Motor neuron (in vitro differentiated cells): ENCODE results near the gene BPIFB3. TPM values are rescaled to one million over a fixed set of nuclear protein-coding genes. Genes with fewer than 3 reads are reported as not detected.

ENCODE experiments used
- ATAC-seq, 8 experiments: fragments of 200-7000 bp; cut with Tn5 transposase; replicated peaks in 6 of 8; 2 replicates each; pipeline ENCODE4 v1.8.0; 2021; ENCODE audit warnings: mild to moderate bottlenecking in 8 of 8, moderate library complexity in 8 of 8
- H3K27ac ChIP-seq, 2 donors: fragments of 250-450 bp; sonication (Bioruptor Pico); 2 replicates each; pipeline ENCODE4 v1.9.0; 2021; ENCODE audit warnings: antibody characterized with exemption in 2 of 2, mild to moderate bottlenecking in 2 of 2, moderate library complexity in 1 of 2
- H3K4me1 ChIP-seq, 2 donors: fragments of 250-450 bp; sonication (Bioruptor Pico); replicated peaks in 1 of 2; 2 replicates each; pipeline ENCODE4 v1.6.1; 2021; ENCODE audit warnings: antibody characterized with exemption in 2 of 2, mild to moderate bottlenecking in 2 of 2, moderate library complexity in 1 of 2
- H3K4me3 ChIP-seq, 5 donors: fragments of 250-450 bp; sonication (Bioruptor Pico); 2 replicates each; pipeline ENCODE4 v1.9.0; 2021; ENCODE audit warnings: antibody characterized with exemption in 5 of 5, mild to moderate bottlenecking in 5 of 5, moderate library complexity in 4 of 5
- WGBS, 10 experiments: fragments of 450-650 bp; shearing (Covaris generic); methylation state at CpG; one replicate each; pipeline ENCODE4 v1.0.0; 2022; 5-methylcytosine and 5-hydroxymethylcytosine counted together
- in situ Hi-C, 9 experiments: fragments of 400-800 bp; cut with MboI; loops; one replicate each; pipeline ENCODE4 v1.15.0; 2021; ENCODE audit warnings: low sequenced_read_pairs in 9 of 9, low pct_unique_long_range_greater_than_20kb in 2 of 9; ENCODE audit not compliant: unreplicated experiment in 9 of 9
- total RNA-seq, 8 experiments: library from RNA; unstranded; fragments of 300-600 nt; gene quantifications; 2 replicates each; pipeline versions ENCODE4 v1.2.3 to v1.2.4, GENCODE V29; 2022

The BPIFB3 gene
- total RNA-seq, 8 experiments from 2014 or later, result not detected

DNA sequence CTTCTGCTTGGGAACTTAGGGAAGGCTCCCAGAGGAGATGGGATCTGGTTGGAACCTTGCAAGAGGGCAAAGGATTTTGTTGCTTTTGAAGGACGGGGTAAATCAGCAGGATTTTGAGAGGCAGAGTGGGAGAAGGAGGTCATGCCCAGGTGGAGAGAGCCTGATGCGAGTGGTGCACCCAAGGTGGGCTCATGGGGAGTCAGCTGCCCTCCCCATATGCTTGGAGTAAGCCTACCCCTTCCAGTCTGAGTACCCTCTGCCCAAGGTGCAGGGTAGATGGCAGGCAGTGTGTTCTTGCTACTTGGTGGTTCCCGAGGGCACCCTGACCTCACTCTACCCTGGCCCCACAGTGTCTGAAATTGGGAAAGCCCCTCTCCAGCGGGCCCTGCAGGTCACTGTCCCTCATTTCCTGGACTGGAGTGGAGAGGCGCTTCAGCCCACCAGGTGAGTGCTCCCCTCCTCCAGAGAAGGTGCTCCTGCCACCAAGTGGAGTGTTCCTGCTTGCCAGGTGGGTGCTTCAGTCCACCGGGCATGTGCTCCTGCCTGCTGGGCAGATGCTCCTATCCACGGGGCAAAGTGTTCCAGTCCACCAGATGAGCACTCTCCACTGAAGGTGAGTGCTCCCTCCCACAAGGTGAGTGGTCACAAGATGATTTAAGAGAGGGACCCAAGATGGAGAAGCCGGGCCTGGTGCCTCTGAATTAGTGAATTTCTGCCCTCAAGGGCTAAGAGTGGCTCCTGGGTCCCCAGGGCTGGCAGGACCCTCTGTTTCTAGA, 42.8 kb upstream of the BPIFB3 start:
- in situ Hi-C loops, result no loop called here
- 5 to 100% (median 77%) methylated on average over 1 to 6 of the region's 8 CpGs; no CpG with 5 or more reads in 5 of the 10 experiments for WGBS, 10 experiments
- H3K4me3 ChIP-seq, result no peak overlapping the region
- no peak for ATAC-seq
- peaks cover 0 to 8% of the 10 kb centered on the region in 2 donors for H3K4me1 ChIP-seq
- H3K27ac ChIP-seq, result no peak overlapping the region

- Histone ChIP-seq H3K4me1 (peaks cover 0 to 8% of the 10 kb centered on the region in 2 donors), H3K27ac (no peak overlapping the region), H3K4me3 (no peak overlapping the region)
- in situ Hi-C loops, result no loop called here
- no peak for ATAC-seq
- WGBS, 10 experiments, result 5 to 80% (median 71%) methylated on average over 1 to 11 of the region's 15 CpGs; no CpG with 5 or more reads in 1 of the 10 experiments
Measured at GRCh38 chr20:33012327-33013189, 41.1 kb upstream of the BPIFB3 start.

DNA sequence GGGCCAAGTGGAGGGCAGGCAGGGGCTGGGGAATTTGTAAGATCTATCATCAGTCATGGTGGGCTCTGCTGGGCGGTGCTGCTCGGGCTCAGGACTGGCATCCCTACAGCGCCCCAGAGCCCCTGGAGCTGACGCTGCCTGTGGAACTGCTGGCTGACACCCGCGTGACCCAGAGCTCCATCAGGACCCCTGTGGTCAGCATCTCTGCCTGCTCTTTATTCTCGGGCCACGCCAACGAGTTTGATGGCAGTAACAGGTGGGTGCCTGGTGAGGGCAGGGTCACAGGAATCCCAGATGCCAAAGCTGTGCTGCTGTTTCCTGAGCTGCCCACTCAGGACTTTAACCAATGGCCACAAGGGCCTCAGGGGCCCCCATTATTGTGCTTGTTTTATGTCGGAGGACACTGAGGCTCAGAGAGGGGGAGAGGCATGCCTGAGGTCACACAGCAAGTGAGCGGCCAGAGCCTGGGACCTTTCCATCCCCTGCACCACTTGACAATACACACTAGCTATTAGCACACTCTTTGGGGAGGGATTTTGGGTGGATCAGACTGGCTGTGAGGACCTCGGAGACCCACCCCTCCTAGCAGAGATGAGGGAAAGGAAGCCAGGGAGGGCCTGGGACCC, 39.9 kb upstream of the BPIFB3 start:
- Histone ChIP-seq H3K4me1 (peaks cover 0 to 8% of the 10 kb centered on the region in 2 donors), H3K27ac (no peak overlapping the region), H3K4me3 (no peak overlapping the region)
- in situ Hi-C loops, result no loop called here
- 28 to 83% (median 78%) methylated on average over 1 to 6 of the region's 12 CpGs; no CpG with 5 or more reads in 5 of the 10 experiments for WGBS, 10 experiments
- no peak for ATAC-seq

GRCh38 chr20:33014336-33015113, 39.2 kb upstream of the BPIFB3 start:
- WGBS, 10 experiments, result 13 to 80% (median 60%) methylated on average over 1 to 5 of the region's 16 CpGs; no CpG with 5 or more reads in 3 of the 10 experiments
- peaks cover 0 to 8% of the 10 kb centered on the region in 2 donors for H3K4me1 ChIP-seq
- no peak overlapping the region for H3K4me3 ChIP-seq
- ATAC-seq, result peak in 4 of 8 experiments; percentile 24 to 61 (median 50)
- in situ Hi-C loops, result no loop called here
- H3K27ac ChIP-seq, result no peak overlapping the region

GRCh38 chr20:33015114-33015484, 38.6 kb upstream of the BPIFB3 start:
- Histone ChIP-seq H3K27ac (no peak overlapping the region), H3K4me3 (no peak overlapping the region), H3K4me1 (peaks cover 0 to 8% of the 10 kb centered on the region in 2 donors)
- in situ Hi-C loops, result no loop called here
- ATAC-seq, result no peak
- WGBS, 10 experiments, result 0 to 85% (median 77%) methylated on average over 1 to 9 of the region's 10 CpGs; no CpG with 5 or more reads in 4 of the 10 experiments

DNA sequence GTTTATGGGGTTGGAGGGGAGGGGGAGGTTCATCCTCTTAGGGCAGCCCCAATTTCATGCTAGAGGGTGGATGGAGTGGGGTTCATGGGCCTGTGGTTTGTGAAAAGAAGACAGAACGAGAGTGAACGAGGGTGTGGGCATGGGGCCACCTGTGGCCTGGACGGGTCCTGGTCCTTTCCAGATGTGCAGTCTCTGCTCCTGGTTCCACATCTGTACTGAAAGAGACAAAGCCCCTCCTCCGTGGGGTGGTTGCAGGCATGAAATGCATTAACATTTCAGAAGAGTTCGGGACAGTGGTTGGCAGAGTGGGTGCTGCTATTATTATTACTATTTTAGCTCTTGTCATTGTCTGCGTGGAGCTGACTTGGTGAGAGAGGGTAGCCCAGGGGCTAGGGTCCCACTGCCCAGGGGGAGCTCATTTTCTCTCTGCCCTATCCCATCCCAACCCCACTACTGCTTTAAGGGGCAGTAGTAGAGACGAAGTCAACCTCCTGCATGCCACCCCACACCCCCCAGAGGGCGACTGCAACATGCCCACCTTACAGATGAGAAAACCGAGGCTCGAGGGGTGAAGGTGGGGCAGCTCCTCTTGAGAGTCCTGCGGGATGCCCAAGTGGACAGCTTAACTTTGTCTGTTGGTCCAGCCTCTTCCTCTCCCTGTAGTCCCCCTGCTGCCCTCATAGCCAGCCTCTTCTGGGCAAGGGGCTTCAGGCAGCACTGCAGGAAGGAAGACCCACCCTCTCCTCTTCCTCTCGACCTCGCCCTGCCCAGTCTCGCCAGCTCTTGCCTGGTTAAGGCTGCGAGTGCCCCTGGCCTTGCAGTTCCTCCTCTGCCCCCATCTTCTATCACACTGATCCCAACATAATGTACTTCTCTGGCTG, 37.8 kb upstream of the BPIFB3 start:
- Histone ChIP-seq H3K4me1 (peaks cover 0 to 8% of the 10 kb centered on the region in 2 donors), H3K4me3 (no peak overlapping the region), H3K27ac (no peak overlapping the region)
- in situ Hi-C loops, result no loop called here
- WGBS, 10 experiments, result 0 to 80% (median 51%) methylated on average over 1 to 4 of the region's 15 CpGs; no CpG with 5 or more reads in 4 of the 10 experiments
- no peak for ATAC-seq

DNA sequence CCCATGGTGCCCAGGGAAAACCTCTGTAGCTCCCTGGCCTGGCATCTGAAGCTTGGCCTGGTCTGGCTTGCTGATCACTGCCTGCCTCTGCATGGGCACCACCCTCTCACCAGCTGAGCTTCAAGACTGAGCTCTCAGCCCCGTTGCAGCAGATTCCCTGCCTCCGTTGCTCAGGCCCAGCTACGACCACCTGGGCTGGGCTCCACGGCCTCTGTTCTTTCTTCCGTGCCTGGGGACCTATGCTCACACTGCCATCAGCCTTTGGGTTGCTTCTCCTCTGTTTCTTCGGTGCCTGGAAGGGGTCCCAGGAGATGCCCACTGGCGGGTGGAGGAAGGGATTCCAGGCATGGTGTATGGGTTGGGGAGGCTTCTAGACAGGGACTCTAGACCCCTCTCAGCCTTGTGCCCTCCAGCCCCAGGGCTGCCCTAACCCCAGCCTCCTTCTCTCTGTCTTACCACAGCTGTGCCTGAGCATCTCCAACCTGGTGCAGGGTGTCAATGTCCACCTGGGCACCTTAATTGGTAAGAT, 37.1 kb upstream of the BPIFB3 start:
- H3K4me1 ChIP-seq, result peaks cover 0 to 8% of the 10 kb centered on the region in 2 donors
- no peak for ATAC-seq
- in situ Hi-C loops, result no loop called here
- WGBS, 10 experiments, result 0 to 62% (median 38%) methylated on average over 2 to 5 of the region's 7 CpGs; no CpG with 5 or more reads in 6 of the 10 experiments
- no peak overlapping the region for H3K27ac ChIP-seq
- no peak overlapping the region for H3K4me3 ChIP-seq

- no peak overlapping the region for H3K27ac ChIP-seq
- H3K4me1 ChIP-seq, result peaks cover 0 to 8% of the 10 kb centered on the region in 2 donors
- H3K4me3 ChIP-seq, result no peak overlapping the region
- WGBS, 10 experiments, result 53 to 100% (median 73%) methylated on average over 1 to 7 of the region's 7 CpGs; no CpG with 5 or more reads in 4 of the 10 experiments
- ATAC-seq, result no peak
- in situ Hi-C loops, result no loop called here
Measured at GRCh38 chr20:33017542-33017941, 36.2 kb upstream of the BPIFB3 start.

- ATAC-seq, result no peak
- Histone ChIP-seq H3K4me1 (peaks cover 0 to 8% of the 10 kb centered on the region in 2 donors), H3K27ac (no peak overlapping the region), H3K4me3 (no peak overlapping the region)
- in situ Hi-C loops, result no loop called here
- 0 to 60% (median 34%) methylated on average over 1 to 8 of the region's 14 CpGs; no CpG with 5 or more reads in 4 of the 10 experiments for WGBS, 10 experiments
Measured at GRCh38 chr20:33018169-33018931, 35.4 kb upstream of the BPIFB3 start.

GRCh38 chr20:33019465-33020277, 34.0 kb upstream of the BPIFB3 start:
- H3K4me3 ChIP-seq, result no peak overlapping the region
- in situ Hi-C loops, result no loop called here
- 24 to 81% (median 70%) methylated on average over 1 to 6 of the region's 23 CpGs; no CpG with 5 or more reads in 3 of the 10 experiments for WGBS, 10 experiments
- H3K27ac ChIP-seq, result no peak overlapping the region
- no peak for ATAC-seq
- H3K4me1 ChIP-seq, result peaks cover 0 to 5% of the 10 kb centered on the region in 2 donors
